ENCODE data around the gene KLHL40.

KLHL40 gene

GRCh38 chr3:42654331-42655201 lies 30.8 kb upstream of the KLHL40 start:
- Histone ChIP-seq H3K9ac (ENCODE audit: insufficient read length) (peak overlapping the region; percentile 64), H3K36me3 (ENCODE audit: insufficient read depth, low read length) (no peaks in the 10 kb centered on the region), H3K9me3 (ENCODE audit: low read depth, low read length) (no peaks in the 10 kb centered on the region), H3K27ac (no peak overlapping the region), H3K4me3 (peak overlapping the region; percentile 74)
- no peak for DNase-seq (ENCODE audit: low read depth, low spot score)
- TF ChIP-seq FOXP2 (optimal IDR thresholded peaks at IDR 0.05; ENCODE audit: control extremely low read depth, extremely low read length, insufficient read depth) (no peak), POLR2AphosphoS5 (IDR thresholded peaks at IDR 0.05; ENCODE audit: borderline replicate concordance, low read depth, low read length) (no peak), EZH2 (IDR thresholded peaks at IDR 0.05) (no peak)

- TF ChIP-seq POLR2AphosphoS5 (IDR thresholded peaks at IDR 0.05; ENCODE audit: borderline replicate concordance, low read depth, low read length) (no peak), FOXP2 (optimal IDR thresholded peaks at IDR 0.05; ENCODE audit: control extremely low read depth, extremely low read length, insufficient read depth) (no peak), EZH2 (IDR thresholded peaks at IDR 0.05) (no peak)
- peak overlapping the region; percentile 74 for H3K4me3 ChIP-seq
- no peak overlapping the region for H3K9ac ChIP-seq (ENCODE audit: insufficient read length)
- no peaks in the 10 kb centered on the region for H3K36me3 ChIP-seq (ENCODE audit: insufficient read depth, low read length)
- no peaks in the 10 kb centered on the region for H3K9me3 ChIP-seq (ENCODE audit: low read depth, low read length)
- no peak for DNase-seq (ENCODE audit: low read depth, low spot score)
- H3K27ac ChIP-seq: no peak overlapping the region
Measured at GRCh38 chr3:42655331-42655888, 29.9 kb upstream of the KLHL40 start.

GRCh38 chr3:42655980-42656679 lies 29.2 kb upstream of the KLHL40 start:
- Histone ChIP-seq H3K27ac (no peak overlapping the region), H3K9me3 (ENCODE audit: low read depth, low read length) (no peaks in the 10 kb centered on the region), H3K4me3 (no peak overlapping the region), H3K9ac (ENCODE audit: insufficient read length) (no peak overlapping the region), H3K36me3 (ENCODE audit: insufficient read depth, low read length) (no peaks in the 10 kb centered on the region)
- TF ChIP-seq FOXP2 (optimal IDR thresholded peaks at IDR 0.05; ENCODE audit: control extremely low read depth, extremely low read length, insufficient read depth) (no peak), POLR2AphosphoS5 (IDR thresholded peaks at IDR 0.05; ENCODE audit: borderline replicate concordance, low read depth, low read length) (no peak), EZH2 (IDR thresholded peaks at IDR 0.05) (no peak)
- no peak for DNase-seq (ENCODE audit: low read depth, low spot score)

- DNase-seq (ENCODE audit: low read depth, low spot score): no peak
- Histone ChIP-seq H3K4me3 (no peak overlapping the region), H3K9me3 (ENCODE audit: low read depth, low read length) (no peaks in the 10 kb centered on the region), H3K9ac (ENCODE audit: insufficient read length) (no peak overlapping the region), H3K36me3 (ENCODE audit: insufficient read depth, low read length) (no peaks in the 10 kb centered on the region), H3K27ac (no peak overlapping the region)
- TF ChIP-seq POLR2AphosphoS5 (IDR thresholded peaks at IDR 0.05; ENCODE audit: borderline replicate concordance, low read depth, low read length): no peak
- TF ChIP-seq FOXP2 (optimal IDR thresholded peaks at IDR 0.05; ENCODE audit: control extremely low read depth, extremely low read length, insufficient read depth): no peak
Measured at GRCh38 chr3:42656680-42657610, 28.4 kb upstream of the KLHL40 start.

- Histone ChIP-seq H3K9me3 (ENCODE audit: low read depth, low read length) (no peaks in the 10 kb centered on the region), H3K9ac (ENCODE audit: insufficient read length) (no peak overlapping the region), H3K36me3 (ENCODE audit: insufficient read depth, low read length) (no peaks in the 10 kb centered on the region), H3K27ac (no peak overlapping the region), H3K4me3 (no peak overlapping the region)
- TF ChIP-seq FOXP2 (optimal IDR thresholded peaks at IDR 0.05; ENCODE audit: control extremely low read depth, extremely low read length, insufficient read depth) (no peak), EZH2 (IDR thresholded peaks at IDR 0.05) (no peak), POLR2AphosphoS5 (IDR thresholded peaks at IDR 0.05; ENCODE audit: borderline replicate concordance, low read depth, low read length) (no peak)
- DNase-seq (ENCODE audit: low read depth, low spot score): no peak
Measured at GRCh38 chr3:42657675-42658074, 27.7 kb upstream of the KLHL40 start.

- no peak overlapping the region for H3K4me3 ChIP-seq
- no peaks in the 10 kb centered on the region for H3K9me3 ChIP-seq (ENCODE audit: low read depth, low read length)
- TF ChIP-seq EZH2 (IDR thresholded peaks at IDR 0.05) (no peak), POLR2AphosphoS5 (IDR thresholded peaks at IDR 0.05; ENCODE audit: borderline replicate concordance, low read depth, low read length) (no peak), FOXP2 (optimal IDR thresholded peaks at IDR 0.05; ENCODE audit: control extremely low read depth, extremely low read length, insufficient read depth) (no peak)
- H3K27ac ChIP-seq: no peak overlapping the region
- no peaks in the 10 kb centered on the region for H3K36me3 ChIP-seq (ENCODE audit: insufficient read depth, low read length)
- no peak overlapping the region for H3K9ac ChIP-seq (ENCODE audit: insufficient read length)
- no peak for DNase-seq (ENCODE audit: low read depth, low spot score)
Measured at GRCh38 chr3:42658091-42658770, 27.1 kb upstream of the KLHL40 start.

- TF ChIP-seq EZH2 (IDR thresholded peaks at IDR 0.05): no peak
- TF ChIP-seq FOXP2 (optimal IDR thresholded peaks at IDR 0.05; ENCODE audit: control extremely low read depth, extremely low read length, insufficient read depth): no peak
- no peak for TF ChIP-seq POLR2AphosphoS5 (IDR thresholded peaks at IDR 0.05; ENCODE audit: borderline replicate concordance, low read depth, low read length)
- Histone ChIP-seq H3K9ac (ENCODE audit: insufficient read length) (no peak overlapping the region), H3K9me3 (ENCODE audit: low read depth, low read length) (no peaks in the 10 kb centered on the region), H3K36me3 (ENCODE audit: insufficient read depth, low read length) (no peaks in the 10 kb centered on the region), H3K4me3 (no peak overlapping the region), H3K27ac (no peak overlapping the region)
- DNase-seq (ENCODE audit: low read depth, low spot score): no peak
Measured at GRCh38 chr3:42658771-42659390, 26.5 kb upstream of the KLHL40 start.
